ENCODE data around the gene SEMA3D.
A peak's percentile ranks its signal among the peaks of the same experiment; 100 is the strongest.

SEMA3D gene

DNA sequence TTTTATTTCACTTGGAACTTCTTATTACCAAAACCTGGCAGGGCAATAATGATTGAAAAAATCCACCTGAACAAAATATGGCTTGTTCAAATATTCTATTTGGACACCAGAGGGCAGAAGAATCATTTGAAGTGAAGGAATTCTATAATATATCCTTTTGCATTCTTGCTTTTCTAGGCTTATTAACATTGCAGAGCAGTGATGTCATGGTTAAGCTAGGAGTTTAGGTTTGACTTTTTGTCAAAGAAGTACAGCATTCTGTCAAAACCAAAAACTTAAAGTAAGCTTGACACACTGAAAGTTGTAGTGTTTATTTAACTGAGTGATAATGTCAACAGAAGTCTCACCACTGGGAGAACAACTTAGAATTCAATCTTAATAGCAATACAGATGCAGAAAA, 156.0 kb downstream of the SEMA3D start:
- peak; percentile 31 for DNase-seq (ENCODE audit: extremely low read depth, low read depth)
- TF ChIP-seq, protein P1, sequence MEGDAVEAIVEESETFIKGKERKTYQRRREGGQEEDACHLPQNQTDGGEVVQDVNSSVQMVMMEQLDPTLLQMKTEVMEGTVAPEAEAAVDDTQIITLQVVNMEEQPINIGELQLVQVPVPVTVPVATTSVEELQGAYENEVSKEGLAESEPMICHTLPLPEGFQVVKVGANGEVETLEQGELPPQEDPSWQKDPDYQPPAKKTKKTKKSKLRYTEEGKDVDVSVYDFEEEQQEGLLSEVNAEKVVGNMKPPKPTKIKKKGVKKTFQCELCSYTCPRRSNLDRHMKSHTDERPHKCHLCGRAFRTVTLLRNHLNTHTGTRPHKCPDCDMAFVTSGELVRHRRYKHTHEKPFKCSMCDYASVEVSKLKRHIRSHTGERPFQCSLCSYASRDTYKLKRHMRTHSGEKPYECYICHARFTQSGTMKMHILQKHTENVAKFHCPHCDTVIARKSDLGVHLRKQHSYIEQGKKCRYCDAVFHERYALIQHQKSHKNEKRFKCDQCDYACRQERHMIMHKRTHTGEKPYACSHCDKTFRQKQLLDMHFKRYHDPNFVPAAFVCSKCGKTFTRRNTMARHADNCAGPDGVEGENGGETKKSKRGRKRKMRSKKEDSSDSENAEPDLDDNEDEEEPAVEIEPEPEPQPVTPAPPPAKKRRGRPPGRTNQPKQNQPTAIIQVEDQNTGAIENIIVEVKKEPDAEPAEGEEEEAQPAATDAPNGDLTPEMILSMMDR (IDR thresholded peaks at IDR 0.05; ENCODE audit: low read depth, low read length, missing control alignments), result peak; percentile 25
- no peak overlapping the region for H3K4me3 ChIP-seq (replicated peaks; ENCODE audit: low read depth, low read length)

DNA sequence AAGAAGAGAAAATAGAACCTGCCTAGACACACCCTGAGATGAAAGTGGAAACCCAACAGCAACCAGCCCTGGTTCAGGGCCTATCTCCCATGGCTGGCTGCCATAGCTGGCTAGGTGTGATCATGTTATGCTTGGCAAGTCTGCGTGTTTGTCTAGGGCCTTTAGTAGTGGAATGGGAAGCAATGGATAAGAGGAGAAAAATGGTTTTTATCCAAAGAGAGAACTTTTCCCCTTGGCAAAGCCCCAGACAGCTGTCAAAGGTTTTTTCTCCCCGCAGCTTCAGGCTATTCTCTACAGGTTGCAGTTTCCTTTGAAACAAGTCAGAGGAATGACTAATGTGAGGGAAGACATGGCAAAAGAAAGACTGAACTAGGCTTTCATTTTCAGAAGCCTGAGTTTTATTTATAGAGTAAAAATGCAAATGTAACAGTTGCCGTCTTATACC, 161.5 kb downstream of the SEMA3D start:
- TF ChIP-seq, protein P1 (IDR thresholded peaks at IDR 0.05; ENCODE audit: low read depth, low read length, missing control alignments), result no peak
- no peak overlapping the region for H3K4me3 ChIP-seq (replicated peaks; ENCODE audit: low read depth, low read length)
- no peak for DNase-seq (ENCODE audit: extremely low read depth, low read depth)

DNA sequence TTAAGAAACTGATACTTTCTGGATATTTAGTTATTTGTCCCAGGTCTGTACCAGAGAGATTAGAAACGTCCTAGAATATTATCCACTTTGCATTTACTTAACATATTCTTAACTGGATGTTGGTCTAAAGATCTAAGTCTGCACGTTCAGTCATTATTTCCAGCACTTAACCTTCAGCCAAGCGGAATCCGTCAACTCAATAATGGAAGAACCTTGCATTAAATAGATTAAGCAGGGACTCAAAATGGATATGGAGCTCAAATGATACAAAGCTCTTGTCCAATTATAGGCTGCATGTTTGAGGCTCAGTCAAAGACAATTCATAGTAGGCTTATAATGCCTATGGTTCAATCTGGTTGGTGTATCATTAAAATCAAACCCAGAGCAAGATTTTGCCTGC, 162.9 kb downstream of the SEMA3D start:
- DNase-seq (ENCODE audit: extremely low read depth, low read depth), result no peak

DNA sequence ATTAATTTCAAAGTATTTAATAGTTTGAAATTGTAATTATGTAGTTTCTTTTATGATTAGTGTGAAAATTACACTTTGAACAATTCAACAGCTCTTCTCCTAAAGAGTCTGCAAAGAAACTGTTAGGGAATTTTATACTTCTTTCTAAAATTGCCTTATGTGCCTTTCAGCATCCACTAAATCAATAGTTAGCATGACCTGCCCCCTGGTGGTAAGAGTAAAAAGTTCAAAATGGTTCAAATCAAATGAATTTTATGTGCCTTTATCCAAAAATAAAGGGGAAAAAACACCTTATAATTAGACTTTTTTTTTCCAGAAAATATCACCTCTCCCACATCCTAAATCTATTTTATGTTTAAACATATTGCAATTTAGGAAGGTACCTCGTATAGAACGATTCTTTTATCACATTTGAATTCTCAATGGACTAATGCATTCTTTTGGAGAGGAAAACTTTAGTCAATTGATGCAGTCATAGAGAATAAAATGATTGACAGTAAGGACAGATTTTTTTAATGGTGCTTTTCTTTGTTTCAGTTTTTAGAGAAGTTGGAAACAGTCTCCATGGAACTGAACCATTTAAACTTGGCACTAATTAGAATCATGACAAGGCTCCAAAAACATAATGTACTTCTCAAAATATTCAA, 163.7 kb downstream of the SEMA3D start:
- TF ChIP-seq, protein P1 (IDR thresholded peaks at IDR 0.05; ENCODE audit: low read depth, low read length, missing control alignments), result peak; percentile 25
- peak; percentile 29 for DNase-seq (ENCODE audit: extremely low read depth, low read depth)
- no peak overlapping the region for H3K4me3 ChIP-seq (replicated peaks; ENCODE audit: low read depth, low read length)

More for the DNA sequence above, 162.9 kb downstream of the SEMA3D start:
- no peak overlapping the region for H3K4me3 ChIP-seq (replicated peaks; ENCODE audit: low read depth, low read length)
- TF ChIP-seq, protein P1 (IDR thresholded peaks at IDR 0.05; ENCODE audit: low read depth, low read length, missing control alignments), result no peak

DNA sequence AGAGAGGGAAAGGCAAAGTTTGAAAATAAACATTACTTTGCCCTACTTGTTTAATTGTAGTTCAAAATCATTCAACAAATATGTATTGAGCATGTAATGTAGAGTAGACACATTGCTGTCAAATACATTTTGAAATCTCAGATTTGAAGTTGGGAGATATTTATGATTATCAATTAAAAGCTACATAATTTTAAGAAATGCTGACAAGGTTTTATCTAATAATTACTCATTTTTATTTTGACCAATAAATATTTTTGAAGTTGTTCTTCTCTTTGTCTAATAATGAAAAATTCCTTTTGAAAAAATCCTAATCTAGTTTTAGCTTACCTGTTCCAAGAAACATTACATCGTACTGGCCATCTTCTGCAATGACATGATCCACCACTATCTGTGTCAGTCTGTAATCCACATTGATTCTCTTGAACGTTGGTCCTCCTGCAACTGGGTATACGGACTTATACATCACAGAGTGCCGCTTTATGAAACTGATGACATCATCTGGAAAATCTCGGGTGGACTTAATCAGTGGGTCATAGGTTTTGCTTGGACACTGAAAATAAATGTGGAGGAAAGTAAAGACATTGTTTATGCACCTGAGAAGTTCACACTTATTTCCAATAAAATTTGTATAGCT, 164.7 kb downstream of the SEMA3D start:
- TF ChIP-seq, protein P1 (IDR thresholded peaks at IDR 0.05; ENCODE audit: low read depth, low read length, missing control alignments), result no peak
- DNase-seq (ENCODE audit: extremely low read depth, low read depth), result no peak
- no peak overlapping the region for H3K4me3 ChIP-seq (replicated peaks; ENCODE audit: low read depth, low read length)

DNA sequence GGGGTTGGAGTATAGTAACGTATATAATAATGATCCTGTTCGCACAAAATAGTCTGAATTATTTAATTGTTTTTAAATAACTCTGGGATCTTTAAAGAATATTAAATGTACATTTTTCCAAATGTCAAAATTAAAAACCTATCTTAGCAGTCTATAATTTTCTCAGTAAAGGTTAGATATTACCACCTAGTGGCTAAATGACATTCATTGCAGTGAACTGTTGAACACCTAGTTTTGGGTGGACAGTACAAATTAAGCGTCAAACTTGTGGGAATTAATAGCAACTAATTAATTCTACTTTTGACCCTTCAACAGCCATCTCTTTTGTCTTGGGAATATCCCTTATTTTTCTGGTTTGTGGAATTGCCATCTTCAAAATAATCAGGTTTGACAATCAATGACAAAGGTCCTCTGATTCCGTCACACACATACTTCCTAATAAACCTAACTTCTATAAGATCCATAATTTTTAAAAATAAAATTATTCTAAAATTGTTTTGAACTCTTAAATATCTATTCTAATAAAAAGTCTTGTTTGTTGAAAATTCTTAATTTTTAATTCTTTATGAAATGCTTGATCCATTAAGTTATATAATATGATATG, 165.7 kb downstream of the SEMA3D start:
- no peak for DNase-seq (ENCODE audit: extremely low read depth, low read depth)
- TF ChIP-seq, protein P1 (IDR thresholded peaks at IDR 0.05; ENCODE audit: low read depth, low read length, missing control alignments), result peak; percentile 18
- no peak overlapping the region for H3K4me3 ChIP-seq (replicated peaks; ENCODE audit: low read depth, low read length)

Data from HFF-Myc (cell line).